WI38 (cell line): Measurements from ENCODE around the gene ROBO2.

ENCODE experiments used
- H3K4me3 ChIP-seq: 2 replicates; pipeline ENCODE4 v1.5.1; 2011; ENCODE audit warnings: low read depth, mild to moderate bottlenecking, control low read depth, low read length
- CTCF ChIP-seq: IDR thresholded peaks from 2 replicates; pipeline ENCODE4 v1.5.1; 2012; ENCODE audit warnings: low read depth, mild to moderate bottlenecking, control low read depth, low read length

The ROBO2 gene

GRCh38 chr3:77066829-77067228 is 26.9 kb downstream of the ROBO2 start:
- TF ChIP-seq CTCF: no peak

GRCh38 chr3:77068808-77069207 is 28.9 kb downstream of the ROBO2 start:
- TF ChIP-seq CTCF: no peak

More at GRCh38 chr3:77066829-77067228, 26.9 kb downstream of the ROBO2 start:
- H3K4me3 ChIP-seq: no peak overlapping the region

DNA sequence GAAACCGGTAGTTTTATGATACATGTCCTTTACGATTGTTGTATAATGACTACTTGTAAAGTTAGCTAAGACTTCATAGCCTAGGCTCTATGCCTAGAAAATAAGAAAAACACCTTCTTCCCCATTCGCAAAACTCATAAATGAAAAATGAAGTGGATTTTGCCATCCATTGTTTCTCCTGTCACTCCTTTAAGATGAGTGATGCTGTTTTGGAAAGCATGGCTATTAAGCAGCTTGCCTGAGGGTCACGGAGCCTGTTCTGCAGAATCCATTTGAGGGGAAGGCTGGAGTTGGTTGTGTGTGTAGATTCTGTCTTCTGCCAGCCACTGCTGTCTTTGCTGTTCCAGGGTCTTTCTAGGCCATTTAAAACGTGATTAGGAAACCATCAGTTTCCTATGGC is 31.5 kb downstream of the ROBO2 start:
- TF ChIP-seq CTCF: no peak
- H3K4me3 ChIP-seq: no peak overlapping the region

More at GRCh38 chr3:77068808-77069207, 28.9 kb downstream of the ROBO2 start:
- no peak overlapping the region for H3K4me3 ChIP-seq

- H3K4me3 ChIP-seq: no peak overlapping the region
- no peak for TF ChIP-seq CTCF
These were observed 31.9 kb downstream of the ROBO2 start for GRCh38 chr3:77071809-77072208.

- no peak for TF ChIP-seq CTCF
- H3K4me3 ChIP-seq: no peak overlapping the region
These were observed 32.3 kb downstream of the ROBO2 start for GRCh38 chr3:77072232-77072631.

- TF ChIP-seq CTCF: no peak
- H3K4me3 ChIP-seq: no peak overlapping the region
These were observed 38.4 kb downstream of the ROBO2 start for GRCh38 chr3:77078279-77078678.

DNA sequence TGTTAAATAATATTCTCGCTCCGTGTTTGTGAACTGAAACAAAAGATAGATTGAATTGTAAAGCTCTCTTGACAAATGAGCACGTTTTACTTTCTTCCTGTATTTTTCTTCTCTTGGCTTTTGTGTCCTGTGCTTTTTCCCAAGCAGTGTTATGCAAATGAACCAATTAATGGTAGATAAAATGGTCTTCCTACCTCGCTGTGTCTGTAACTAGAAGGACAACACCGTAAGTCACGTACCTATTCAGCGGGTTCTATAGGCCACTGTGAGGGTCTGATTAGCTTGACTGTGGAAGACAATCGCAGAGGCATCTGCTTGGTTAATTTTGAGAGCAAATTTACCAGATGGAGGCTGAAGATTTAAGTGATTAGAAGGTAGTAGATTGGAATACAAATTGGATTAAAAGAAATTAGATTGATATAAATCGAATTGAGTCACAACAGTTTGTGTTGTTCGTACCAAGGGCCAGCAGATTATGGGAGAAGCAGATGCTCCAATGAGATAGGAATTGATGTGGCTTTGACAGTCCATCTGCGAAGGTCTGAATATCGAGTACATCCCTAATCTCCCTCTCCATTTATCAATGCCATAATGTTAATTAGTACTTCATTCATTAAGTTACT is 40.2 kb downstream of the ROBO2 start:
- H3K4me3 ChIP-seq: no peak overlapping the region
- no peak for TF ChIP-seq CTCF
